Activated CD8-positive, alpha-beta memory T cell treated with anti-CD3 and anti-CD28 coated beads for 36 hours (primary cell): ENCODE data around the gene PP2D1. TPM values are rescaled to one million over a fixed set of nuclear protein-coding genes. Genes with fewer than 3 reads are reported as not detected.
"Not testable (repeated sequence)": the region's sequence is repeated elsewhere in the genome, so short reads cannot be mapped to it uniquely, and the experiment has no call there.

Experiments
- CTCF ChIA-PET: fragments of 350-600 bp; sonication (Branson Sonifier 250); formaldehyde crosslinking; loops from one replicate; lab custom pipeline; 2021; ENCODE audit warnings: antibody characterized with exemption; lab: Charles Lee
- POLR2A ChIA-PET: fragments of 350-600 bp; sonication (Branson Sonifier 250); formaldehyde crosslinking; loops from one replicate; lab custom pipeline; 2021; ENCODE audit warnings: antibody characterized with exemption; lab: Charles Lee
- total RNA-seq, 2 experiments: library from RNA; stranded (reverse); gene quantifications; one replicate each; pipeline ENCODE4 v1.2.3, GENCODE V29; 2021

The PP2D1 gene
- total RNA-seq, 2 experiments from 2014 or later, result not detected

- ChIA-PET POLR2A (interaction anchor here (1.7 kb wide), 1 partner anchor 14 kb away, joined by 6 read pairs; no protein-coding TSS in a partner anchor), CTCF (interaction anchor here (0.6 kb wide), 1 partner anchor 142 kb away, joined by 3 read pairs; no protein-coding TSS in a partner anchor)
These were observed 31.3 kb upstream of the PP2D1 start for GRCh38 chr3:20043396-20043795.

GRCh38 chr3:20042331-20042730 is 30.3 kb upstream of the PP2D1 start:
- ChIA-PET CTCF (interaction anchor here (1.6 to 1.8 kb wide), 3 partner anchors 12 to 49 kb away, joined by 3 to 7 read pairs (median 4); no protein-coding TSS in a partner anchor), POLR2A (interaction anchor here (0.5 to 2.7 kb wide), 6 partner anchors 9 to 125 kb away, joined by 5 to 16 read pairs (median 10); no protein-coding TSS in a partner anchor)

GRCh38 chr3:20041197-20041780 is 29.2 kb upstream of the PP2D1 start:
- ChIA-PET CTCF (interaction anchor here (0.6 to 1.9 kb wide), 8 partner anchors 13 to 1372 kb away, joined by 3 to 7 read pairs (median 3); partner anchors contain the start of gene SGO1), POLR2A (interaction anchor here (0.7 to 2.7 kb wide), 9 partner anchors 10 to 657 kb away, joined by 3 to 16 read pairs (median 8); partner anchors contain the start of gene SGO1)

DNA sequence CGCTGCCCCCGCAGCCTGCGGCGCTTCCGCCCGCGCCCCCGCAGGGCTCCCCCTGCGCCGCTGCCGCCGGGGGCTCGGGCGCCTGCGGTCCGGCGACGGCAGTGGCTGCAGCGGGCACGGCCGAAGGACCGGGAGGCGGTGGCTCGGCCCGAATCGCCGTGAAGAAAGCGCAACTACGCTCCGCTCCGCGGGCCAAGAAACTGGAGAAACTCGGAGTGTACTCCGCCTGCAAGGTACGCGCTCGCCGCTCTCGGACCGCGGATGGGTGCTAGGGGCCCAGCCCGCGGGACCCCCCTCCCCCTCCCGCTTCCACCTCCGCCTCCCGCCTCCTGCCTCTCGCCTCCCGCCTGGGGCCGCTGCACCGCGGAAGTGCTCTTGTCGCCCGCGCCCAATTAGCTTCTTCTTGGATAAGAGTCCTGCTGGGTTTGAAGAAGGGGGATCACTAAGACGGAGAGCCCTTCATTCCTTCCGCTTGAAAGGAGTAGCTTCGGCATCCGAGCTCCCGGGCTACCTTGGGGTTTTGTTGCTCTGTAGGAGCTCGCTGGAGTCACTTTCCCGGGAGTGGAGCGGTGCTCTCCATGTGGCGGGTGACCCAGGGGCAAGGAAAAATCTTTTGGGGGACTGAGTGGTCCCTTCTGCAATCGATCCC is 28.6 kb upstream of the PP2D1 start:
- CTCF ChIA-PET, result interaction anchor here (1.0 to 1.9 kb wide), 5 partner anchors 13 to 1371 kb away, joined by 3 to 7 read pairs (median 4); partner anchors contain the start of gene SGO1
- POLR2A ChIA-PET, result interaction anchor here (0.7 to 2.7 kb wide), 8 partner anchors 14 to 658 kb away, joined by 3 to 16 read pairs (median 7); partner anchors contain the start of gene SGO1

DNA sequence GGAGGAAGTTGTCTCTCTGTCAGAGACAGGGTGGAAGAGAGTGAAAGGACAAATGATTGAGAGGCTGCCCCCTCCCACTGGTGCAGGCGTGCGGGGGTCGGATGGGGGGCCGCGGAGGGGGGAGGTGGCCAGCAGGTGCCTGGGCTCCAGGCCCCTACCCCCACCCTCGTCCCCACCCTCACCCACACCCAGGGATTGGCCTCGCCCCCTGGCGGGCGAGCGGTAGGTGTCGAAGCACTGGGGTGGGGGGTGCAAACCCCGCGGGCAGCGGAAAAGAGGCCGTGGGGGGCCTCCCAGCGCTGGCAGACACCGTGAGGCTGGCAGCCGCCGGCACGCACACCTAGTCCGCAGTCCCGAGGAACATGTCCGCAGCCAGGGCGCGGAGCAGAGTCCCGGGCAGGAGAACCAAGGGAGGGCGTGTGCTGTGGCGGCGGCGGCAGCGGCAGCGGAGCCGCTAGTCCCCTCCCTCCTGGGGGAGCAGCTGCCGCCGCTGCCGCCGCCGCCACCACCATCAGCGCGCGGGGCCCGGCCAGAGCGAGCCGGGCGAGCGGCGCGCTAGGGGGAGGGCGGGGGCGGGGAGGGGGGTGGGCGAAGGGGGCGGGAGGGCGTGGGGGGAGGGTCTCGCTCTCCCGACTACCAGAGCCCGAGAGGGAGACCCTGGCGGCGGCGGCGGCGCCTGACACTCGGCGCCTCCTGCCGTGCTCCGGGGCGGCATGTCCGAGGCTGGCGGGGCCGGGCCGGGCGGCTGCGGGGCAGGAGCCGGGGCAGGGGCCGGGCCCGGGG is 27.9 kb upstream of the PP2D1 start, which contains the start of gene KAT2B:
KAT2B (plus strand) TSS at position 682 of the 783 bp plus-strand sequence; CDS start at position 714, 32 bp downstream.
- CTCF ChIA-PET, result interaction anchor here (1.0 to 1.9 kb wide), 2 partner anchors 146 to 1370 kb away, joined by 3 to 6 read pairs; partner anchors contain the start of gene SGO1
- POLR2A ChIA-PET, result interaction anchor here (1.9 to 2.7 kb wide), 3 partner anchors 18 to 92 kb away, joined by 8 to 16 read pairs (median 13); no protein-coding TSS in a partner anchor

GRCh38 chr3:20039466-20039764 is 27.4 kb upstream of the PP2D1 start:
- ChIA-PET POLR2A (interaction anchor here (1.0 to 1.9 kb wide), 2 partner anchors 65 to 147 kb away, joined by 3 to 8 read pairs; partner anchors contain the start of gene SGO1), CTCF (interaction anchor here (1.9 kb wide), 1 partner anchor 146 kb away, joined by 6 read pairs; the partner anchor contains the start of gene SGO1)

GRCh38 chr3:20038699-20039465 is 26.8 kb upstream of the PP2D1 start:
- POLR2A ChIA-PET, result interaction anchor here (1.0 kb wide), 1 partner anchor 147 kb away, joined by 3 read pairs; the partner anchor contains the start of gene SGO1
- CTCF ChIA-PET, result no interaction called here

DNA sequence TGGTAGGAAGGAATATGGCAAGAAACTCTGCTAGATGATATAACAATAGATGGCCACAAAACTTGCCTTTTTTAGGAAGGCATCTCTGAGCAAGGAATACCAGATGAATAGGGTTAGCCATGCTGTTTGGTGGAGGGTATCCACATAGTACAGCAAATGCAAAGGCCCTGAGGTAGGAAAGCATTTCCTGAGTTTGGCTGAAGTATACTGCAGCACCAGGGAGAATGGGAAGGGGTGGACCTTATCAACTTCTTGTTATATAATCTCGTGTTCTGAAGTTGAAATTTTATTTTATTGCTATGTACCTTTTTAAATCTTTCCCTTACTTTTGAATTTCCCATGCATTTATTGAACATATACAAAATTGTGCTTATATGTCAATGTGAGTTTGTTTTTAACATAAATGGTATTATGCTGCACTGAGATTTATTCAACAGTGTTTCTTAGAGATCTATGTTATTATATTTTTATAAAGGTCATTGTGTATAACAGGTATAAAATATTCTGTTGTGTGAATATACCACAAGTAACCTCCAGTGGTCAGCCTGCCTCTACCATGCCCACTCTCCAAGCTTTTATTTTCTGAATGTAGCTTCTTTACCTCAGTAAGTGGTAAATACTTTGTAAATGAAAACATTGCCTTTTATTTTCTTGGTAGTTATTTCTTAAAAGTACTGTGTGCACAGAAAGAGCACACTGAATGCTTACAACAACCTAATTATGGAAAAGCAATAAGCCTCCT is 25.4 kb upstream of the PP2D1 start:
- POLR2A ChIA-PET, result interaction anchor here (0.6 kb wide), 1 partner anchor 70 kb away, joined by 5 read pairs; no protein-coding TSS in a partner anchor
- CTCF ChIA-PET, result no interaction called here

GRCh38 chr3:20035019-20035418 is 23.0 kb upstream of the PP2D1 start:
- ChIA-PET CTCF (no interaction called here), POLR2A (no interaction called here)

DNA sequence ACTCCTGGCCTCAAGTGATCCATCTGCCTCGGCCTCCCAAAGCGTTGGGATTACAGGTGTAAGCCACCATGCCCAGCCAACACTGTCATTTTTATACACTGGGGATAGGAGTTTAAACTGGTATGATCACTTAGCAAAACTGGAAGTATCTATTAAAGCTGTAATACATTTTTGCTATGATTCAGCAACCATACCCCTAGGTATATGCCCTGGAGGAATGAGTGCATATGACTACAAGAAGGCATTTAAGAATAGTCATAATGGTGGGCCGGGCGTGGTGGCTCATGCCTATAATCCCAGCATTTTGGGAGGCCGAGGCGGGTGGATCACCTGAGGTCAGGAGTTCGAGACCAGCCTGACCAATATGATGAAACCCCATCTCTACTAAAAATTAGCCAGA is 19.9 kb upstream of the PP2D1 start:
- CTCF ChIA-PET, POLR2A ChIA-PET: not testable (repeated sequence)

DNA sequence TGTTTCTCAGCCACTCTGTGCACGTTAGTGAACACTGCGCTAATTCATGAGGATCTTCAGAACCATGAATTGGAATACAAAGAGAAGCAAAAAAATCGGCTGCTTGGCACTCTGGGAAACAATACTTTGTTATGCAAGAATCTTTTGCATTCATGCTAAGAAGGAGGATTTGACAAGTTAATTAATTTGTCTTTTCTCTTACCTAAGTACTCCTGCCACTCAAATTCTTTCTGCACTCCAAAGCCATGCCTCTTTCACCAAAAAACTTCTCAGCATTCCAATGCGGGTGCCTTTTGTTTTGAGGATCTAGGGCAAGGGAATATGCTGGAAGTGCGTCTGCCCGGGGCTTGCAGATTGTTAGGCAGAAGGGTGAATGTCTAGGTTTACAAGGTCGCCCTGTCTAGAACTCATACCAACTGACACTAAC is 16.9 kb upstream of the PP2D1 start:
- ChIA-PET POLR2A (no interaction called here), CTCF (no interaction called here)

- CTCF ChIA-PET, result no interaction called here
- POLR2A ChIA-PET, result no interaction called here
These were observed 15.1 kb upstream of the PP2D1 start for GRCh38 chr3:20027136-20027535.

- ChIA-PET CTCF (no interaction called here), POLR2A (no interaction called here)
These were observed 11.8 kb upstream of the PP2D1 start for GRCh38 chr3:20023623-20024405.

DNA sequence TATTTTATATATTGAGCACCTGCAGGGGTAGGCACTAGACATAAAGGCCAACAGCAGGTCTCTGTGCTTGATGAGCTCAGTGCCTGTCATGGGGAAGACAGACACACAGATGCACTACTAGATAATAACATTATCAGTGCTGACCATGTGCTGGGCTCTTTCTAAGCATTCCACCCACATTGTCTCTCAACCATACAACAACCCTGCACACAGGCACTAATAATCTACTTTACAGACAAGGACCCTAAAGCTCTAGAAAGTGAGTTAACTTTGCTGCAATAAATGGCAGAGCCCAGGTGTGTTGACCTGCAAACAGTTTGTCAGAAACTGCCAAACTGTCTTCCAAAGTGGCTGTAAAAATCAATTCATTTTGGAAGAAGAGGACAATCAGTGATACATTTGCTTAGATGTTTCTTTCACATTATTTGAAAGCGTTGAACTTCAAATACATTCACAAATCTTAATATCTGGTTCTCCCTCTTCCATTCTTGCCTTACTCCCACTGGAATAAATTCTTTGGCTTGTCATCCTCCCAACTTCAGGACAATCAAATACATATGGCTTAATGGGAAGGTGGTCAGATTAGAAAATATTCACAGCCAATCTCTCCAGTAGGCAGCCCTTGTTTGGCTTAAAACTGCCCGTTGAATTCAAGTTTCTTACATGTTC is 11.0 kb upstream of the PP2D1 start:
- ChIA-PET POLR2A (no interaction called here), CTCF (no interaction called here)

- CTCF ChIA-PET, POLR2A ChIA-PET: not testable (repeated sequence)
These were observed 4.0 kb upstream of the PP2D1 start for GRCh38 chr3:20016076-20016475.

DNA sequence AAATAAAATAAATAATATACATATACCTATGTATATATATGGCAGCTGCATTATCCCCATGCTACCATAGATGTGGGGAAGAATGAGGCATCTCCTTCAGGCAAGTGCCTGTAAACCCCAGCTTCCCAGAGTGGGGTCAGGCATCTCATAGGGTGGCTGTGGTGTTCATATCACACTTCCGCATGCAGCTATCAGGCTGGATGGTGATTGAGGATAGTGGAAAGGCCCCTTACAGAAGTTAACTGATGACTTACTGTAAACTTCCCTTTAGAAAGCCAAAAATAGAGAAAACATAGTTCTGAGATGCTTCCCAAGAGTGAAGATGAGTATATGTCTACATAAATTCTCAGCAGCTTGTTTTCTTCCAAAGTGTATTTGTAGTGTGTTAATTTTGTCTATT is 3.5 kb upstream of the PP2D1 start:
- CTCF ChIA-PET, result no interaction called here
- POLR2A ChIA-PET, result no interaction called here
